GM21717 (cell line): ENCODE data around the gene MAU2.

Experiments used
- ATAC-seq: cut with Tn5 transposase; IDR thresholded peaks from one replicate; pipeline ENCODE4 v1.9.1; 2021; ENCODE audit warnings: mild to moderate bottlenecking, moderate library complexity; ENCODE audit not compliant: unreplicated experiment

The MAU2 gene

GRCh38 chr19:19407633-19407930 is 87.0 kb downstream of the MAU2 start:
- ATAC-seq, result no peak
